ENCODE results near the gene TGM5.

DNA sequence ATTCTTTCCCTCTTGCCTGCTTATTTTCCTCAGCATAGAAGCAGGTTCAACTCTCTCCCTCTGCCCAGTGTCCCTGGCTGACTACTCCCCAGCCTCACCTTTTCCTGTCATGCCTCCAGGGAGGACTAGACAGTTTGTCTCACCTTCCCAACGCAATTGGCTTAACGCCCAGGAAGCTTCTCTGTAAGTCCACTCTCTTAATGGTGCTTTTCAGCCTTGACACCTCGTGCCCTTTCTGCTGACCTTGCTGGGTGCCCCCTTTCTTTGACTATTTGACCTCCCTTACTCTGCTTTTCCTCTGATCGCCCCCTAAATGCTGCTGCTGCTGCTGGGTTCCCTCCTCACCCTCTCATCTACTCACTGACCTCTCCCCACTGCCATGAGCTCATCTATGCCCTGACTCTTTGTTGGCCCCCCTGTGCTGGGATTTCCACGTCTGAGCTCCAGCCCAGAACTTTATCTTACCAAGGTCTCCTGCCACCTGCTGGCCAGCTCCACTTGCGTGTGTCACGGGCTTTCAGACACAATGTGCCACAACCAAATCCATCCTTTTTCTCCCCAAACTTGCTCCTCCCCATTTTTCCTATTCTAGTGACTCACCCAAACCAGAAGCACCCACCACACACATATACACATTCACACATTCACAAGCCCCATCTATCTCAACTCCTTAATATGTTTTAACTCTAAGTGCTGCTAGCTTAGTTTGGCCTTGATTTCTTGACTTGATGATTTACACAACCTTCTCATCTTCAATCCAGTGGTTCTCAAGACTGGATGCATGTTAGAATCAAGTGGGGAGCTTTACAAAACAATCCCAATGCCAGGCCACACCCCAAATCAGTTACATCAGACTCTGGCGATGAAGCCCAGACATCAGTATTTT, 62.5 kb downstream of the TGM5 start:
- TF ChIP-seq, protein P1, sequence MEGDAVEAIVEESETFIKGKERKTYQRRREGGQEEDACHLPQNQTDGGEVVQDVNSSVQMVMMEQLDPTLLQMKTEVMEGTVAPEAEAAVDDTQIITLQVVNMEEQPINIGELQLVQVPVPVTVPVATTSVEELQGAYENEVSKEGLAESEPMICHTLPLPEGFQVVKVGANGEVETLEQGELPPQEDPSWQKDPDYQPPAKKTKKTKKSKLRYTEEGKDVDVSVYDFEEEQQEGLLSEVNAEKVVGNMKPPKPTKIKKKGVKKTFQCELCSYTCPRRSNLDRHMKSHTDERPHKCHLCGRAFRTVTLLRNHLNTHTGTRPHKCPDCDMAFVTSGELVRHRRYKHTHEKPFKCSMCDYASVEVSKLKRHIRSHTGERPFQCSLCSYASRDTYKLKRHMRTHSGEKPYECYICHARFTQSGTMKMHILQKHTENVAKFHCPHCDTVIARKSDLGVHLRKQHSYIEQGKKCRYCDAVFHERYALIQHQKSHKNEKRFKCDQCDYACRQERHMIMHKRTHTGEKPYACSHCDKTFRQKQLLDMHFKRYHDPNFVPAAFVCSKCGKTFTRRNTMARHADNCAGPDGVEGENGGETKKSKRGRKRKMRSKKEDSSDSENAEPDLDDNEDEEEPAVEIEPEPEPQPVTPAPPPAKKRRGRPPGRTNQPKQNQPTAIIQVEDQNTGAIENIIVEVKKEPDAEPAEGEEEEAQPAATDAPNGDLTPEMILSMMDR (IDR thresholded peaks at IDR 0.05), result peak in 5 of 7 experiments; percentile 31 to 63 (median 41)
- TF ChIP-seq POLR2AphosphoS5 (IDR thresholded peaks at IDR 0.05) (no peak), POLR2A (IDR thresholded peaks at IDR 0.05) (no peak)

Measured in stomach (tissue), 4 donors.